Renal pelvis (tissue), 4 donors: ENCODE results near the gene AMT. TPM values are rescaled to one million over a fixed set of nuclear protein-coding genes. Genes with fewer than 3 reads are reported as not detected.
"Not testable (repeated sequence)": the region's sequence is repeated elsewhere in the genome, so short reads cannot be mapped to it uniquely, and the experiment has no call there.

Experiments used
- DNase-seq: peaks from one replicate; pipeline ENCODE4 v3.0.0-alpha.2; 2013
- polyA plus RNA-seq, 3 donors: library from polyadenylated mRNA; unstranded; fragments of 120-200 nt; gene quantifications; one replicate each; pipeline ENCODE4 v1.2.1, GENCODE V29; 2013; ENCODE audit not compliant: insufficient read length in 3 of 3

The AMT gene
- polyA plus RNA-seq, 3 donors, result 40.0 to 48.4 (median 43.4) TPM

- DNase-seq, result no peak
These were observed 31.3 kb upstream of the AMT start for GRCh38 chr3:49453621-49454020.

- DNase-seq, result no peak
These were observed 23.1 kb upstream of the AMT start for GRCh38 chr3:49445391-49445790.

- no peak for DNase-seq
These were observed 12.5 kb upstream of the AMT start for GRCh38 chr3:49434731-49435130.

- DNase-seq, result peak; percentile 42
These were observed 6.4 kb upstream of the AMT start for GRCh38 chr3:49428752-49429080.

GRCh38 chr3:49427586-49427985 is 5.3 kb upstream of the AMT start:
- no peak for DNase-seq

- no peak for DNase-seq
These were observed 2.5 kb upstream of the AMT start for GRCh38 chr3:49424816-49425215.

GRCh38 chr3:49421890-49422378 is 339 bp downstream of the AMT start:
- DNase-seq, result no peak

GRCh38 chr3:49417516-49418120 is 4.7 kb downstream of the AMT start:
- no peak for DNase-seq

GRCh38 chr3:49416867-49417266 is 5.4 kb downstream of the AMT start:
- no peak for DNase-seq

- peak; percentile 29 for DNase-seq
These were observed 6.2 kb downstream of the AMT start for GRCh38 chr3:49415931-49416601.

- DNase-seq, result no peak
These were observed 7.5 kb downstream of the AMT start for GRCh38 chr3:49414753-49415152.

GRCh38 chr3:49413338-49413734 is 8.9 kb downstream of the AMT start:
- DNase-seq, result no peak

GRCh38 chr3:49412632-49413337 is 9.5 kb downstream of the AMT start:
- DNase-seq, result no peak

- DNase-seq, result peak; percentile 100
These were observed 10.2 kb downstream of the AMT start, which contains the start of the genes RHOA and TCTA for GRCh38 chr3:49411968-49412631. Gene RHOA, minus strand, starts transcription at chr3:49411976. Its CDS starts 36,387 bp downstream, at chr3:49375589. Gene TCTA, plus strand, starts transcription at chr3:49412423. Its CDS starts 4 bp downstream, at chr3:49412427.

- no peak for DNase-seq
These were observed 10.7 kb downstream of the AMT start for GRCh38 chr3:49411535-49411967.

- DNase-seq, result peak; percentile 24
These were observed 11.3 kb downstream of the AMT start for GRCh38 chr3:49410846-49411534.

GRCh38 chr3:49410066-49410845 is 12.0 kb downstream of the AMT start:
- DNase-seq, result no peak

GRCh38 chr3:49406571-49407565 is 15.4 kb downstream of the AMT start:
- DNase-seq, result no peak

GRCh38 chr3:49405570-49405969 is 16.7 kb downstream of the AMT start:
- not testable (repeated sequence) for DNase-seq

- no peak for DNase-seq
These were observed 18.4 kb downstream of the AMT start for GRCh38 chr3:49403891-49404290.
